Activated CD4-positive, alpha-beta memory T cell treated with anti-CD3 and anti-CD28 coated beads for 36 hours (primary cell): ENCODE results near the gene NEK8. TPM values are rescaled to one million over a fixed set of nuclear protein-coding genes. Genes with fewer than 3 reads are reported as not detected.

Experiments used
- CTCF ChIA-PET: fragments of 350-600 bp; sonication (Branson Sonifier 250); formaldehyde crosslinking; loops from one replicate; lab custom pipeline; 2021; ENCODE audit warnings: antibody characterized with exemption, inconsistent platforms; lab: Charles Lee
- POLR2A ChIA-PET: fragments of 350-600 bp; sonication (Branson Sonifier 250); formaldehyde crosslinking; loops from one replicate; lab custom pipeline; 2021; ENCODE audit warnings: antibody characterized with exemption; lab: Charles Lee
- DNase-seq: peaks from one replicate; pipeline ENCODE4 v3.0.0-alpha.2; 2020
- H3K27ac Mint-ChIP-seq: one replicate; pipeline ENCODE4 v1.8.0; 2021; ENCODE audit warnings: mixed read lengths
- H3K27me3 Mint-ChIP-seq: one replicate; pipeline ENCODE4 v1.8.0; 2021; ENCODE audit warnings: mixed read lengths
- H3K36me3 Mint-ChIP-seq: one replicate; pipeline ENCODE4 v1.8.0; 2021; ENCODE audit warnings: mixed read lengths
- H3K4me1 Mint-ChIP-seq: one replicate; pipeline ENCODE4 v1.8.0; 2021; ENCODE audit warnings: low read depth, mixed read lengths
- H3K4me3 Mint-ChIP-seq: one replicate; pipeline ENCODE4 v1.8.0; 2021; ENCODE audit warnings: mild to moderate bottlenecking, mixed read lengths
- H3K9me3 Mint-ChIP-seq: one replicate; pipeline ENCODE4 v1.8.0; 2021; ENCODE audit warnings: mixed read lengths
- intact Hi-C: fragments of 100-400 bp; cut with micrococcal nuclease; formaldehyde crosslinking; loops from one replicate; pipeline ENCODE4 v1.15.1; 2023
- total RNA-seq, 2 experiments: library from RNA; stranded (reverse); gene quantifications; one replicate each; pipeline ENCODE4 v1.2.3, GENCODE V29; 2021

Gene NEK8
- 1 to 10 TPM; 3.4 to 4.0 TPM for total RNA-seq

DNA sequence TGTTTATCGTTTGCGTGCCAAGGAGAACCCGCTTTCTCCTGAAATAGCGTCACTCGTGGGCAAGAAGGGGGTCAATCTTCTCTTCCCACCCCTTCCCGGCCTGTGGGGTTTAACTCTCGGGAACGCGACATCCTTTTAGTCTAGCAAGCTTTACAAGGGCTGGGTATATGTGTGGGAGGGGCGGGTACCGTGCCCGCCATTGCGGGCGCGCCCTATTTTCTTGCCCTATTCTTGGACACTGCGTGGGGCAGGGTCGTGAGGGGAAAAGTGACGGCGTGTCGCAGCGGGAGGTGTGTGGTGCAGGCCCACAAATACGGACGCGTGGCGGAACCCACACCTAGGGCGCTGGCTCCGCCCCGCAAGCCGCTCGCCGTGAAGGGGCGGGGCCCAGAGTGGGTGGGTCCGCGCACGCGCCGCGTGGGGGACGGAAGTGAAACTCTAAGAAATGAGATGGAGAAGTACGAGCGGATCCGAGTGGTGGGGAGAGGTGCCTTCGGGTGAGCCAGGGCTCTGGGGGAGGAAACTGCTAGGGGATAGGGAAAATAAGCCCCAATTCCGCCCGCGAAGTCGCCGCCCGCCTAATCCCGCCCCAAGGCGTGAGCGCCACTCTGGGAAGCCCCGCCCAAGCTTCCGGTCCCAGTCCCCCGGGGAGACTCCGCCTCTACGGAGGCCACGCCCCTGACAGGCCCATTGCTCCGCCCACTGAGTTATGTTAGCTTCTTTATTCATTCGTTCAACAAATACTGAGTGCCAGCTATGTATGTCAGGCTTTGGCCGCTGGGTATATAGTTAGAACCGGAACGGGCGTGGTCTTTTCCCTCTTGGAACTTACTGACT is at the start of gene NEK8:
Gene NEK8 (plus strand): TSS at position 425 of the 837 bp plus-strand sequence. CDS start 26 bp downstream, at position 451.
- H3K36me3 Mint-ChIP-seq, result peaks cover 24% of the 10 kb centered on the region
- no peaks in the 10 kb centered on the region for H3K27me3 Mint-ChIP-seq
- ChIA-PET POLR2A (interaction anchor here (1.0 to 7.1 kb wide), 14 partner anchors 9 to 387 kb away, joined by 3 to 202 read pairs (median 8); partner anchors contain the start of genes BLTP2, DHRS13, FLOT2 and PHF12), CTCF (interaction anchor here (0.7 to 9.7 kb wide), 22 partner anchors 9 to 416 kb away, joined by 3 to 632 read pairs (median 10); partner anchors contain the start of genes BLTP2, DHRS13, FAM222B and PHF12)
- peak; percentile 99 for DNase-seq
- intact Hi-C loops, result loop anchor here (1.0 to 5.0 kb wide), 8 partner anchors 9 to 566 kb away; partner anchors contain the start of genes BLTP2, DHRS13, NUFIP2 and RPL23A
- H3K9me3 Mint-ChIP-seq, result no peaks in the 10 kb centered on the region
- H3K27ac Mint-ChIP-seq, result peak within 1 kb of the TSS; percentile 98
- H3K4me3 Mint-ChIP-seq, result peak within 1 kb of the TSS; percentile 93
- H3K4me1 Mint-ChIP-seq, result peaks cover 31% of the 10 kb centered on the region

DNA sequence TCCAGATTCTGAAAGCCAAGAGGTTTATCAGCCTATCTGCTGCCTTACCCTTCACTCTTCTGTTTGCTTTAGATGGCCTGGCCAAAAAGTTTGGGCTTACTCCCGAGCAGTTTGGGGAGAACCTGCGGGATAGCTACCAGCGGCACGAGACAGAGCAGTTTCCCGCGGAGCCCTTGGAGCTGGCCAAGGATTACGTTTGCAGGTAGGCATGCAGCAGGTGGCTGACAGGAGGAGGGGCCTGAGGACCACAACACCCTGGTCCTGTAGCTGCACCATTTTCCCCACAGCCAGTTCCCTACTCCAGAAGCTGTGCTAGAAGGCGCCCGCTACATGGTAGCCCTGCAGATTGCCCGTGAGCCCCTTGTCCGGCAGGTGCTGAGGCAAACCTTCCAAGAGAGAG is 45.9 kb upstream of the NEK8 start:
- no peak overlapping the region for H3K4me3 Mint-ChIP-seq
- no peaks in the 10 kb centered on the region for H3K27me3 Mint-ChIP-seq
- no peak for DNase-seq
- no peaks in the 10 kb centered on the region for H3K9me3 Mint-ChIP-seq
- CTCF ChIA-PET, result no interaction called here
- no peak overlapping the region for H3K27ac Mint-ChIP-seq
- H3K36me3 Mint-ChIP-seq, result peaks cover 64% of the 10 kb centered on the region
- intact Hi-C loops, result no loop called here
- H3K4me1 Mint-ChIP-seq, result no peaks in the 10 kb centered on the region
- POLR2A ChIA-PET, result no interaction called here

DNA sequence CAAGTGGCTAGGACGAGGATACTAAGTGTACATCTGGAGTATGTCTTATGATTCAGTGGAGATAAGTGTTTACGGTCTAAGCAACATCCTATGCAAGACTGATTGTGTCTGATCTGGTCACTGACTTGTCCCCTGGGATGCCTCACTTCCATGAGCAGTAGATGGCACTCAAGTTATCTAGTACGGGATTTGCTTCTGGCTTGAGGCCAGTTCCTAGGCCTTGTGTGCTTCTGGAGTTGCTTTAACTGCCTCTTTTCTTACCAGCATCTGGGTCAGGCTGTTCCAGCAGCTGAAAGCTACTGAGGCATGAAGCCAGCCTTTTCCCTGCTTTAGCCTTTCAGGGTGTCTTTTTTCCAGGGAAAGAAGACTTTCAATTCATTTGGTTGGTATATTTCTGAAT is 43.6 kb upstream of the NEK8 start:
- H3K27me3 Mint-ChIP-seq, result no peaks in the 10 kb centered on the region
- peaks cover 74% of the 10 kb centered on the region for H3K36me3 Mint-ChIP-seq
- no peaks in the 10 kb centered on the region for H3K9me3 Mint-ChIP-seq
- POLR2A ChIA-PET, result no interaction called here
- DNase-seq, result no peak
- CTCF ChIA-PET, result no interaction called here
- no peak overlapping the region for H3K4me3 Mint-ChIP-seq
- no peak overlapping the region for H3K27ac Mint-ChIP-seq
- intact Hi-C loops, result no loop called here
- H3K4me1 Mint-ChIP-seq, result no peaks in the 10 kb centered on the region

DNA sequence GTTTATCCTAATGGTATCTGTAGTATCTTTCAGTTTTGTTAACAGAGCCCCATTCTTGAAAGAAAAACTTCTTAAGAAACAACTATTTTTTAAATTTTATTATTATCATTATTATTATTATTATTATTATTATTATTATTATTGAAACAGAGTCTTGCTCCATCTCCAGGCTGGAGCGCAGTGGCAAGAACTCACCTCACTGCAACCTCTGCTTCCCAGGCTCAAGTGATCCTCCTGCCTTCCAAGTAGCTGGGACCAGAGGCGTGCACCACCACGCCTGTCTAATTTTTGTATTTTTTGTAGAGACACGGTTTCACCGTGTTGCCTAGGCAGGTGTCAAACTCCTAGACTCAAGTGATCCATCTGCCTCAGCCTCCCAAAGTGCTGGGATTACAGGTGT is 43.2 kb upstream of the NEK8 start:
- intact Hi-C loops, result no loop called here
- Mint-ChIP-seq H3K9me3 (no peaks in the 10 kb centered on the region), H3K27me3 (no peaks in the 10 kb centered on the region), H3K36me3 (peaks cover 77% of the 10 kb centered on the region), H3K27ac (no peak overlapping the region), H3K4me1 (no peaks in the 10 kb centered on the region), H3K4me3 (no peak overlapping the region)
- POLR2A ChIA-PET, result no interaction called here
- CTCF ChIA-PET, result no interaction called here
- no peak for DNase-seq

DNA sequence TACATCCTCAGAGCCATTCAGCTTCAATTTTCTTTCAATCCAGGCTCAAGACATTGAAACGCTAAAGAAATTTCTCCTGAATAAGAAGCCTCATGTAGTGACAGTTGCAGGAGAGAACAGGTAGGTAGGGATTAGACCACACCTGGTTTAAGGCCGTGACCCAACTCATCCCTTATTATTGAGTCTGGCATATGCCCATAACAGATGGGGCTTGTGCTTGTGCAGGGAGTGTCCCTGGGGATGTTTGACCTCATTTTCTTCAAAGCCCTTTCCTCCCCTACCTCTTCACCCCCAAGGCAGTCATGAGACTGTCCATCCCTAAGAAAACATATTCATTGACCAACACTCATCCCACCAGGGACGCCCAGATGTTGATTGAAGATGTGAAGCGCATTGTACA is 42.3 kb upstream of the NEK8 start:
- no peaks in the 10 kb centered on the region for H3K4me1 Mint-ChIP-seq
- intact Hi-C loops, result no loop called here
- H3K36me3 Mint-ChIP-seq, result peaks cover 75% of the 10 kb centered on the region
- CTCF ChIA-PET, result no interaction called here
- no peaks in the 10 kb centered on the region for H3K9me3 Mint-ChIP-seq
- H3K27ac Mint-ChIP-seq, result no peak overlapping the region
- POLR2A ChIA-PET, result no interaction called here
- H3K4me3 Mint-ChIP-seq, result no peak overlapping the region
- no peaks in the 10 kb centered on the region for H3K27me3 Mint-ChIP-seq
- DNase-seq, result no peak

DNA sequence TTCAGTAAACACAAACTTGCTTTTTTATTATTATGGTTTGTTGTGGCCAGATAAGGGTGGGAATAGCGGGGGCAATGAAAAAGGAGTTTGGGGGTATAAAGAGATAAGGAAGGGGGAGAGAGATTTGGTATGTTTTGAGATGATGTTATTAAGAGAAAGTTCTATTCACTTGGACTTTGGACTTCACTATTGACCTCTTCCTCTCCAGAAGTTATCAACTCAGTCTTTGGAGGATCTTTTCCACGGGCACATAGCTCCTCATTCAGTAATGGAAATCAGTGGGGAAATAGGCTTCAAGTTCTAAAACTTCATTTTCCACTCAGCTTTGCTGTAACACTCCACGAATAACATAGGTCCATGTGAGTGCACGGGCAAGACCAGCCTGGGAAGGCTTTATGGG is 40.1 kb upstream of the NEK8 start:
- peaks cover 65% of the 10 kb centered on the region for H3K36me3 Mint-ChIP-seq
- DNase-seq, result no peak
- intact Hi-C loops, result no loop called here

DNA sequence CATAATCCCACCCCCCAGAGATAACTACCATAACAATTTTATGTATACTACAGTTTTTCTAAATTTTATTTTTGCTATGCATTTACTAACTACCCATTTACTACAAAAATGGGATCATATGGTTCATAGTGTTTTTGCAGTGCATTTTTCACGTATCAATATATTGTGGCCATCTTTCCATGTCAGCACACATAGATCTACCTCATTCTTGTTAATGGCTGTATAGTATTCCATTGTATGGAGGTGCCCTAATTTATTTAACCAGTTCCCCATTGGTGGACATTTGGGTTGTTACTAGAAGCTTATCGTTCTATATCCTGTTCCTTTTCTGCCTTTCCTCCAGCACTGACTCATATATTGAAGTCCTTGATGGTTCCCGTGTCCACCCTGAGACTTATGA is 39.6 kb upstream of the NEK8 start:
- no peak for DNase-seq
- Mint-ChIP-seq H3K4me3 (no peak overlapping the region), H3K9me3 (no peaks in the 10 kb centered on the region), H3K36me3 (peaks cover 65% of the 10 kb centered on the region), H3K27ac (no peak overlapping the region), H3K4me1 (no peaks in the 10 kb centered on the region), H3K27me3 (no peaks in the 10 kb centered on the region)
- ChIA-PET CTCF (interaction anchor here (1.3 kb wide), 1 partner anchor 76 kb away, joined by 6 read pairs; no protein-coding TSS in a partner anchor), POLR2A (no interaction called here)
- intact Hi-C loops, result no loop called here

More for the DNA sequence above, 40.1 kb upstream of the NEK8 start:
- H3K27ac Mint-ChIP-seq, result no peak overlapping the region
- H3K27me3 Mint-ChIP-seq, result no peaks in the 10 kb centered on the region
- POLR2A ChIA-PET, result no interaction called here
- no peak overlapping the region for H3K4me3 Mint-ChIP-seq
- H3K9me3 Mint-ChIP-seq, result no peaks in the 10 kb centered on the region
- CTCF ChIA-PET, result interaction anchor here (1.3 kb wide), 1 partner anchor 75 kb away, joined by 6 read pairs; no protein-coding TSS in a partner anchor
- no peaks in the 10 kb centered on the region for H3K4me1 Mint-ChIP-seq

DNA sequence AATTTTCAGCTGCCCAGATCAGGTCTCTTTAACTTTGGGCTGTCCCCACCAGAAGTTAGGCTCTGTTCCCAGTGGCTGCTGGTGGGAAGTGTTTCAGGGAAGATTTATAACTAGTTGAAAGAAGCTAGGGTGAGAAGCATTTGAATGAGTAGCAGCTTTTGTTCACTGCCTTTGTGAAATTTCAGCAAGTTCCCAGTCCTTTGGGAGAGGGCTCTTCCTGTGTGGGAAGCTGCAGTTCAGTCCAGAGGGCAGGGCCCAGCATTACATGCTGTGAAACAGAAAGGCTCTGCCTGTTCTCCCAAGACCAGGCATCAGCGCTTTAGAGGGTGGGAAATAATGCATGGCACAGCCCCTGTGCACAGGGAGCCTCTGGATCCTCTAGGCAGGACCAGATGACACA is 34.7 kb upstream of the NEK8 start:
- Mint-ChIP-seq H3K4me3 (no peak overlapping the region), H3K9me3 (no peaks in the 10 kb centered on the region), H3K27me3 (no peaks in the 10 kb centered on the region), H3K27ac (no peak overlapping the region), H3K4me1 (no peaks in the 10 kb centered on the region), H3K36me3 (peaks cover 61% of the 10 kb centered on the region)
- intact Hi-C loops, result no loop called here
- DNase-seq, result no peak
- POLR2A ChIA-PET, result interaction anchor here (1.2 kb wide), 1 partner anchor 26 kb away, joined by 3 read pairs; the partner anchor contains the start of gene RPL23A
- CTCF ChIA-PET, result interaction anchor here (0.7 to 2.0 kb wide), 2 partner anchors 47 to 50 kb away, joined by 3 to 7 read pairs; no protein-coding TSS in a partner anchor

DNA sequence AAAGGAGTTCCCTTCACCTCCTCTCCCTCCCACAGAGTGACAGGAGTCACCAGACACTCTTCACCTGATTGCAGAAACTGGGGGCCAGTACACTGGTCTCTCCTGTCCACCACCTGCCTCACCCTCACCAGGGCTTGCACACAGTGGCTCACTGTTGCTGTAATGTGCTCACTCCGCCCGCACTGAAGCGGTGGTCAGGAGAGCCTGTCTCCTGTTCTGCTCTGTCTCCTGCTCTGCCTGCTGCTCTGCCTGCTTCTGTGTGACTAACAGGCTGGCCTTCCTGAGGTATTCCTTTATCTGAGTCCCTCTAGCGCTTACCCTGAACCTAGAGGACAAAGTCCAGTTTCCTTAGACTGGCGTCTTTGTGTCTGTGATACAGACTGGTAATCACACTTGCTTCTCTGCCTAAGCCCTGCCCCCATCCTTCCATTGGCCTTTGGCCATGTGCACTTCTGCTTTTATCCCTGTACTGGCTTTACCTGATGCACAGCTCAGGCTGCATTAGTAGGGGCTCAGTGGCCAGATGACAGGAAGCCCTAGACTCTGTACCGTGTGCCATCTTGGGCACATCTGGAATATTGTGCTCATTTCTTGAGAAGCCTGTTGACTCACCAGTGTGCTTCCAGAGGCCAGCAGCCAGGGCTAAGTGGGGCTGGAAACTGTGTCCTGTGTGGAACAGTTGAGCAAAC is 30.2 kb upstream of the NEK8 start:
- Mint-ChIP-seq H3K27ac (no peak overlapping the region), H3K36me3 (peaks cover 64% of the 10 kb centered on the region), H3K4me1 (no peaks in the 10 kb centered on the region), H3K27me3 (no peaks in the 10 kb centered on the region), H3K9me3 (no peaks in the 10 kb centered on the region), H3K4me3 (no peak overlapping the region)
- ChIA-PET POLR2A (no interaction called here), CTCF (no interaction called here)
- DNase-seq, result no peak
- intact Hi-C loops, result no loop called here

DNA sequence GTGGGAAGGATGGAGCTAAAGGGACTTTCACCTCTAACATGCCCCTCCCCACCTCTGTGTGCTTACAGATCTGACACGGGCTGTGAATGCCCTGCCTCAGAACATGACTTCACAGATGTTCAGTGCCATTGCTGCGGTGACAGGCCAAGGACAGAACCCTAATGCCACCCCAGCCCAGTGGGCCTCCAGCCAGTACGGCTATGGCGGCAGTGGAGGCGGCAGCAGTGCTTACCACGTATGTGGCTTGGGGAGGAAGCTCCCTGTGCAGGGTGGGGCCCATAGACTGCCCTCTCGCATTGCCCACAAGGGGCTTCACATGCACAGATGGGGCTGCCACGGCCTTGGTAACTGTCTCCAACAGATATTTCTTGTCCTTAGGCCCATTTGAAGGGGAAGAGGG is 28.3 kb upstream of the NEK8 start:
- intact Hi-C loops, result no loop called here
- ChIA-PET POLR2A (no interaction called here), CTCF (no interaction called here)
- Mint-ChIP-seq H3K4me3 (no peak overlapping the region), H3K36me3 (peaks cover 53% of the 10 kb centered on the region), H3K27ac (no peak overlapping the region), H3K9me3 (no peaks in the 10 kb centered on the region), H3K4me1 (no peaks in the 10 kb centered on the region), H3K27me3 (no peaks in the 10 kb centered on the region)
- no peak for DNase-seq

DNA sequence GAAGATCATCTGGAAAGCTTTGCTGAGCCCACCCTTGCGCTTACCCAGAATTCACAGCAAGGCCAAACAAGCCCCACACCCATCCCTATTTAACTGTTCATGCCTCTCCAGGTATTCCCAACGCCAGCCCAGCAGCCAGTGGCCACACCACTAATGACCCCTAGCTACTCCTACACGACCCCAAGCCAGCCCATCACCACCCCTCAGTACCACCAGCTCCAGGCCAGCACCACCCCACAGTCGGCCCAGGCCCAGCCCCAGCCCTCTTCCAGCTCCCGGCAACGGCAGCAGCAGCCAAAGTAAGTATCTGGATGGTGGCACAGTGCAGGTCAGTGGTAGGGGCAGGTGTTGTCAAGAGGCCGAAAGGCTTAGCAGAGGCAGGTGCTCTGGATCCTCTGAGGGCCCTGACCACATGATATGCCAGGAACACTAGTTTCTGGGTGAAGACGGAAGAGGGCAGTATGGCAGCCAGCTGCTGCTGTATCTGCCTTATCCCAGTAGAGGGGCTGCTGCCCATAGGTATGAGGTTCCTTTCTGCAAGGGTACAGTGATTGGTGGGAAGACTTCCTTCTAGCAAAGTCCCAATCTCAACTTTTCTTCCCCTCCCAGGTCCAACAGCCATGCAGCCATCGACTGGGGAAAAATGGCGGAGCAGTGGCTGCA is 27.6 kb upstream of the NEK8 start:
- Mint-ChIP-seq H3K4me1 (no peaks in the 10 kb centered on the region), H3K27me3 (no peaks in the 10 kb centered on the region), H3K27ac (no peak overlapping the region), H3K9me3 (no peaks in the 10 kb centered on the region), H3K36me3 (peaks cover 50% of the 10 kb centered on the region), H3K4me3 (no peak overlapping the region)
- POLR2A ChIA-PET, result no interaction called here
- CTCF ChIA-PET, result no interaction called here
- DNase-seq, result no peak
- intact Hi-C loops, result no loop called here
